NOMO-1 treated with DMSO at 0.1 percent for 48 hours (cell line): ENCODE results near the gene MRPL17.

Experiments
- DNase-seq: peaks from one replicate; lab custom pipeline; 2025; ENCODE audit not compliant: unreplicated experiment; lab: John Stamatoyannopoulos, UW

MRPL17 gene

DNA sequence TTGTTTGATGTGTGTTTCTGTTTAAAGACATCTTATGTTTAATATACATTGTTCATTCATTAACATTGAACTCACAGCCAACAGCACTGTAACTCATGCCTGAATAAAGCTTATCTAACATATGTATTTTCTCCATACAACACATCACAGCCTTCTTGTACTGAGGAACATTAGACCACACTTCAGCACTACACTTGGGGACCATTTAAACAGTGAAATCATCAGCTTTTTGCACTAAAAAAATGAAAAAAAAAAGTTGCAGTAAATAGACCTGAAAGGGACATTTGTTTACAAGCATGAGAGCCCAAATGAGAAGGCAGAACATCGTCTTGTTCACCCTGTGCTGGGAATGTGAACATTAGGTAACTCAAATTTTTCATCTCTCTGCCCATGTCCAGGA is 48.6 kb downstream of the MRPL17 start:
- no peak for DNase-seq

DNA sequence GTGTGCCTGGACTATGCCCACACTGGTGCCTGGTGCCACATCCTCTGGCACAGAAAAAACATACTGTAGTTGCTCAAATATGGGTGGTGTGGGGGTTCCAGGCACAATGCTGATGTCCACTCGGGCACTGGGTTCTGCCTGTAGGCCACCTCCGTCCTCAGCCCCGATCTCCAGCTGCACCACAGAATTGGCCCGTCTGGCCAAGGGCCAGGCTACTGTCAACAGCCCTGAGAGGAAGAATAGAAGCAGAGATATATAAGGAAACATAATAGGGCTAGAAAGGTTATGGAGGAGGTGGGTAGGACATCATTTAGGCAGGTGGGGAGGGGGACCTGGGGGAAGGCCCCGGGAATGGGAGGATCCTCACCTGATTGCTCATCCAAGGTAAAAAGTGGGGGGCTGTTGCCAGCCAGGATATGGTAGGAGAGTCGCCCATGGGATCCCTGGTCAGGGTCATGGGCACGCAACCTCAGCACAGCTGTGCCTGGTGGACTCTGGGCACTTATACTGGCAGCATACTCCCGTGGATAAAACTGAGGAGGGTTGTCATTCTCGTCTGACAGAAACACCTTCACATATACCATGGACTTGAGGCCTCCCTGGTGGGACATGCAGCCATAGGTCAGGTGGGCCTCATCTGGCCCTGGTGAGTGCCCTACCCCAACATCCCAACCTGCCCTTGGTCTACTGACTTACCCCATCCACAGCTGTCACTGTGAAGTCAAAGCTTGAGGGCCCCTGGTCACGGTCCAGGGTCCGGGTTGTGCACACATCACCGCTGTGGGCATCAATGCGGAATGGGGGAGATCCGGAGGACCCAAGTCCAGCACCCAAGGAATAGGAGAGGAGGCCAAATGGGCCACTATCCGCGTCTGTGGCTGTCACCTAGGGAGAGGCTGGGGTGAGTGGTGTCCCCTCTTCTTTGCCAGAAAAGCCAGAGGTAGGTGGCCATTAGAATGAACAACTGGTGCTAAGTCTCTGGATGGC is 49.4 kb downstream of the MRPL17 start:
- no peak for DNase-seq

DNA sequence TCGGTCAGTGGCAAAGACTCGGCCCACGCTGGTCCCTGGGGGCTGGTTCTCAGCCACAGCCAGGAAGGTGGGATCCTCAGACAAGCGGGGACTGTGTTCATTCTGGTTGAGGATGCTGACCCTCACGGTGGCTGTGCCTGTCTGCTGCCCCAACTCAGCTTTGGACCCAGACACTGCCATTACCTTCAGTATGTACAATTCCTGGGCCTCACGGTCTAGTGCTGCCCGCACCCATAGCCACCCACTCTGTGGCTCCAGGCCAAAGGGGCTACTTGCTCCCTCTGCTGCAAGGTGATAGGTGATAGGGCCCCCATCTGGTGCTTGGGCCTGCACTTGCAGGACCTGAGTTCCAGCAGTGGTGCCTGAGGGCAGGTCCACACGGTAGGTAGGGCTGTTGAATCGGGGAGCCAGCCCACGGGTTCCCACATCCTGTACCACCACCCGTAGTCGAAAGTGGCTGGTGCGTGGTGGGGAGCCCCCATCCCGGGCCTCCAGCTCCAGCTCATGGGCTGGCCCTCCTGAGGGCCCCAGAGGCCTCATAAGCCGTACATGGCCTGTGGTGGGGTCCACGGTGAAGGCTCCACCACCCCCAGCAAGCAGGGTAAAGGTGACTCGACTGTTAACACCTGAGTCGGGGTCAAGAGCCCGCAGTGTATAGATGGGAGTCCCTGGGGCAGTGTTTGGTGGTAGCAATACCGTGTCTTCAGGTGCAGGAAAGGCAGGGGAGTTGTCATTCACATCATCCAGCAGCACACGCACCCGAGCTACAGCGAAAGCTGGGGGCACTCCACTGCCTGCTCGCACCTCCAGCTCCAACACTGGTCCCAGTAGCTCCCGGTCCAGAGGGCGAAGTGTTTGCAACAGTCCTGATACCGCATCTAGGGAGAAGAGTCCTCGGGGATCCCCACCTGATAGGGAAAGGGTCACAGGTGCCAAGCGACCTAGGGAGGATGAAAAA is 50.7 kb downstream of the MRPL17 start:
- DNase-seq: no peak

- no peak for DNase-seq
Measured at GRCh38 chr11:6631361-6631890, 51.7 kb downstream of the MRPL17 start.

- no peak for DNase-seq
Measured at GRCh38 chr11:6630632-6631291, 52.4 kb downstream of the MRPL17 start.
